Mucosa of descending colon (tissue), 3 donors: ENCODE results near the gene AGO4. TPM values are rescaled to one million over a fixed set of nuclear protein-coding genes. Genes with fewer than 3 reads are reported as not detected.
"Not testable (repeated sequence)": the region's sequence is repeated elsewhere in the genome, so short reads cannot be mapped to it uniquely, and the experiment has no call there.

Experiments used
- ATAC-seq: fragments of 200-7000 bp; cut with Tn5 transposase; one replicate; pipeline ENCODE4 v1.9.1; 2020; ENCODE audit warnings: mild to moderate bottlenecking, moderate library complexity
- DNase-seq, 3 donors: peaks; one replicate each; pipeline ENCODE4 v3.0.0-alpha.2; 2020
- H3K36me3 ChIP-seq: fragments of 200-600 bp; one replicate; pipeline ENCODE4 v1.8.0; 2021; ENCODE audit warnings: low read depth, mild to moderate bottlenecking
- H3K4me1 ChIP-seq: fragments of 200-600 bp; one replicate; pipeline ENCODE4 v1.8.0; 2021; ENCODE audit warnings: low read depth, mild to moderate bottlenecking
- H3K4me3 ChIP-seq: fragments of 200-600 bp; one replicate; pipeline ENCODE4 v1.8.0; 2021; ENCODE audit warnings: mild to moderate bottlenecking
- H3K9me3 ChIP-seq: fragments of 200-600 bp; one replicate; pipeline ENCODE4 v1.8.0; 2021; ENCODE audit warnings: mild to moderate bottlenecking
- intact Hi-C, 2 donors: fragments of 100-400 bp; cut with DNase I in 1 of 2; cut with micrococcal nuclease in 1 of 2; formaldehyde crosslinking; loops; one replicate each; pipeline versions ENCODE4 v1.11.0 to v1.11.1; 2022; cut with DNase I, micrococcal nuclease
- total RNA-seq, 3 donors: library from RNA; stranded (reverse); fragmentation: NEBNext Ultra II Directional in 2 of 3; extraction: Animal tissue kit (Norgen Biotek cat#: 25700) in 2 of 3; gene quantifications; one replicate each; pipeline versions ENCODE4 v1.2.1 to v1.2.4, GENCODE V29; 2021 to 2023
- TF ChIP-seq, protein P1 (sequence below): fragments of 200-600 bp; IDR thresholded peaks from one replicate; pipeline ENCODE4 v1.8.0; 2022; ENCODE audit warnings: antibody characterized with exemption, mild to moderate bottlenecking
- donor health status: DM: no; HTN: no; CAD: no; lungs with moderate emphysema.
- donor health status: DM: no; HTN: no; CAD: no.
- donor health status: DM: no; HTN: yes; CAD: no.

AGO4 gene
- total RNA-seq, 3 donors from 2014 or later = 9.9 to 20.0 (median 18.2) TPM

DNA sequence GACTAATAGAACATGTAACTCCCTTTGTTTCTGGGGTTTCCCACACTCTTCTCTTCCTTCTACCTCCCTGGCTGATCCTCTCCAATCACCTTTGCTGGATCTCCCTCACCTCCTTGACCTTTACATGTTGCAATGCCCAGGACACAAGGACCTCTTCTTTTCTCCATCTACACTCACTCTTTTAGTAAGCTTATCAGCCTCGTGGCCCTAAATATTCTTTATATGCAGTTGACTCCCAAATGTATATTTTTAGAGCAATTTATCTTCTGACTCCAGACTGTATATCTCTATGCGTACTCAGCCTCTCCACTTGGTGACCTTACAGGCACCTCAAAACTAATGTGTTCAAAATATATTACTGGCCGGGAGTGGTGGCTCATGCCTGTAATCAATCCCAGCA lies 19.7 kb upstream of the AGO4 start:
- intact Hi-C loops = no loop called here
- H3K4me1 ChIP-seq = no peaks in the 10 kb centered on the region
- ATAC-seq (no peak), DNase-seq (no peak)
- TF ChIP-seq, protein P1, sequence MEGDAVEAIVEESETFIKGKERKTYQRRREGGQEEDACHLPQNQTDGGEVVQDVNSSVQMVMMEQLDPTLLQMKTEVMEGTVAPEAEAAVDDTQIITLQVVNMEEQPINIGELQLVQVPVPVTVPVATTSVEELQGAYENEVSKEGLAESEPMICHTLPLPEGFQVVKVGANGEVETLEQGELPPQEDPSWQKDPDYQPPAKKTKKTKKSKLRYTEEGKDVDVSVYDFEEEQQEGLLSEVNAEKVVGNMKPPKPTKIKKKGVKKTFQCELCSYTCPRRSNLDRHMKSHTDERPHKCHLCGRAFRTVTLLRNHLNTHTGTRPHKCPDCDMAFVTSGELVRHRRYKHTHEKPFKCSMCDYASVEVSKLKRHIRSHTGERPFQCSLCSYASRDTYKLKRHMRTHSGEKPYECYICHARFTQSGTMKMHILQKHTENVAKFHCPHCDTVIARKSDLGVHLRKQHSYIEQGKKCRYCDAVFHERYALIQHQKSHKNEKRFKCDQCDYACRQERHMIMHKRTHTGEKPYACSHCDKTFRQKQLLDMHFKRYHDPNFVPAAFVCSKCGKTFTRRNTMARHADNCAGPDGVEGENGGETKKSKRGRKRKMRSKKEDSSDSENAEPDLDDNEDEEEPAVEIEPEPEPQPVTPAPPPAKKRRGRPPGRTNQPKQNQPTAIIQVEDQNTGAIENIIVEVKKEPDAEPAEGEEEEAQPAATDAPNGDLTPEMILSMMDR = no peak
- no peak overlapping the region for H3K4me3 ChIP-seq
- H3K36me3 ChIP-seq = no peaks in the 10 kb centered on the region
- no peaks in the 10 kb centered on the region for H3K9me3 ChIP-seq

DNA sequence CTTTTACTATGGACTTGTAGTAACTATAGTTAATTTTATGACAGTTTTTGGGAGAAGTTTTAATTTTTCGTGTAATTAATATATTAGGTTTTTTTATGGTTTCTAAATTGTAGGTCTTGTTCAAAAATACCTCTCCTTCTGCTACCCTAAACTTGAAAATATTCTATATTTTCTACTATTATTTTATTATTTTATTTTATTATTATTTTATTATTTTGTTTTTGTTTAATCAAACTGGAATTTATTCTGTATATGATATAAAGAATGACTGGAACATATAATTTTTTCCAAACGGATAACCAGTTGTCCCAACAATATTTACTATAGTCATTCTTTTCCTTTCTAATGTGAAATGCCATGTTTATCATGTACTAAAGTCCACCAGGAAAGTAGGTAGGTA lies 17.1 kb upstream of the AGO4 start:
- Histone ChIP-seq H3K4me1 (no peaks in the 10 kb centered on the region), H3K36me3 (no peaks in the 10 kb centered on the region), H3K4me3 (no peak overlapping the region), H3K9me3 (no peaks in the 10 kb centered on the region)
- intact Hi-C loops = no loop called here
- no peak for ATAC-seq
- DNase-seq = no peak
- TF ChIP-seq, protein P1 = no peak

DNA sequence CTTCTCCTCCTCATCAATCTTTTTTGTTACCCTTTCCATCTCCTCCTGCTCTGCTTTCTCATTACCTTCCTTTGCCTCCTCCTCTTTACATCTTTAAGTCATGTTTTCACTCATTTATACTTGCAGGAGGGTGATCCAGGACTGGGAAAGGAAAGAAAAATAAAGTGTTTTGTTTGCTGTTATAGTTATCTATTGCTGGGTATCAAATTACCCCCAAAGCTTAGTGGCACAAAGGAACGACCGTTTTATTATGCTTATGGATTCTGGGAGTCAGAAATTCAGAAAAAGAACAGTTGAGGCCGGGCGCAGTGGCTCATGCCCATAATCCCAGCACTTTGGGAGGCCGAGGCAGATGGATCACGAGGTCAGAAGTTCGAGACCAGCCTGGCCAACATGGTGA lies 12.5 kb upstream of the AGO4 start:
- no peak for DNase-seq
- TF ChIP-seq, protein P1 = no peak
- H3K36me3 ChIP-seq = no peaks in the 10 kb centered on the region
- H3K4me3 ChIP-seq = no peak overlapping the region
- H3K9me3 ChIP-seq = no peaks in the 10 kb centered on the region
- no peaks in the 10 kb centered on the region for H3K4me1 ChIP-seq
- ATAC-seq = no peak
- intact Hi-C loops = no loop called here

DNA sequence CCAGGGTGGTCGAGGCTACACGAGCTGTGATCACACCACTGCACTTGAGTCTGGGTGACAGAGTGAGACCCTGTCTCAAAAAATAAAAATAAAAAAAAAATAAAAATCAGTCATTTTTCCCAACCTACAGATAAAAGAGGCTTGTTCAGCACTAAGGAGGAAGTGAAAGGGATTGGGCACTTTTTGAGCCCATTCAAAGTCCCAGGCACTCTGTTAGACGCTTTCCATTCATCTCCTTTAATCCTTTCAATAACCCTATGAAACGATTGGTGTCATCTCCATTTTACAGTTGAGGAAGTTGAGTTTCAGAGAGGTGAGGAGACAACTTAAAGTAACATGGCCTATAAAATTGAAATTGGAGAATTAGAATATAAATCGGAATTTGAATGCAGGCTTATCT lies 10.4 kb upstream of the AGO4 start:
- DNase-seq (no peak), ATAC-seq (no peak)
- TF ChIP-seq, protein P1 = no peak
- intact Hi-C loops = no loop called here
- Histone ChIP-seq H3K4me3 (no peak overlapping the region), H3K9me3 (no peaks in the 10 kb centered on the region), H3K4me1 (no peaks in the 10 kb centered on the region), H3K36me3 (no peaks in the 10 kb centered on the region)

DNA sequence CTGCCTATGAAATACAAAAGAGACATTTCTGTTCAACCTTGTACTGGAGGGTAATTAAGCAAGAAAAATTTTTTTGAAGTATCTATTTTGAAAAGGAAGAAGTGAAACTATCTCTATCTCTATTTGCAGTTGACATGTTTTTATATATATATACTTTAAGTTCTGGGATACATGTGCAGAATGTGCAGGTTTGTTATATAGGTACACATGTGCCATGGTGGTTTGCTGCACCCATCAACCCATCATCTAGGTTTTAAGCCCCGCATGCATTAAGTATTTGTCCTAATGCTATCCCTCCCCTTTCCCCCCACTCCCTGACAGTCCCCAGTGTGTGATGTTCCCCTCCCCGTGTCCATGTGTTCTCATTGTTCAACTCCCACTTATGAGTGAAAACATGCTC lies 9.8 kb upstream of the AGO4 start:
- ATAC-seq, H3K9me3 ChIP-seq, H3K36me3 ChIP-seq, H3K4me3 ChIP-seq, DNase-seq, intact Hi-C loops, H3K4me1 ChIP-seq: not testable (repeated sequence)

DNA sequence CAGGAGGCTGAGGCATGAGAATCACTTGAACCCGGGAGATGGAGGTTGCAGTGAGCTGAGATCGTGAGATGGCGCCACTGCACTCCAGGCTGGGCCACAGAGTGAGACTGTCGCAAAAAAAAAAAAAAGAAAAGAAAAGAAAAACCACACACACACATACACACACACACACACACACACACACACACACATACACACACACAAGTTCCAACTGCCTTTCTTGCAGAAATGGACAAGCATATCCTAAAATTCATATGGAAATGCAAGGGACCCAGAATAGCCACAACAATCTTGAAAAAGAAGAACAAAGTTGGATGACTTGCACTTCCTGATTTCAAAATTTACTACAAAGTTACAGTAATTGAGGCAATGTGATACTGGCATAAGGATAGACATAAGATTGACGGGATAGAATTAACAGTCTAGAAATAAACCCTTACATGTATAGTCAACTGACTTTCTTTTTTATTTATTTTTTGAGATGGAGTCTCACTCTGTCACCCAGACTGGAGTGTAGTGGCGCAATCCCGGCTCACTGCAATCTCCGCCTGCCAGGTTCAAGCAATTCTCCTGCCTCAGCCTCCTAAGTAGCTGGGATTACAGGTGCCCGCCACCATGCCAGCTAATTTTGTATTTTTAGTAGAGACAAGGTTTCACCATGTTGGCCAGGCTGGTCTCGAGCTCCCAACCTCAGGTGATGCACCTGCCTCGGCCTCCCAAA lies 7.5 kb upstream of the AGO4 start:
- intact Hi-C loops, ATAC-seq: not testable (repeated sequence)

More for the DNA sequence above, 7.5 kb upstream of the AGO4 start:
- not testable (repeated sequence) for DNase-seq, H3K36me3 ChIP-seq, H3K9me3 ChIP-seq, H3K4me1 ChIP-seq, H3K4me3 ChIP-seq
